Spleen (tissue), 11 donors: ENCODE measurements around the gene EMX1. TPM values are rescaled to one million over a fixed set of nuclear protein-coding genes. Genes with fewer than 3 reads are reported as not detected.

Experiments
- DNase-seq: peaks from one replicate; pipeline ENCODE4 v3.0.0-alpha.2; 2020
- H3K27ac ChIP-seq, 8 donors: fragments of 200-600 bp; sonication (generic) in 7 of 8; 1 replicate in 4 of 8; 2 replicates in 4 of 8; pipeline versions ENCODE4 v1.5.0 to v1.8.0; 2016 to 2021; ENCODE audit warnings: inconsistent platforms in 4 of 8, mild to moderate bottlenecking in 4 of 8, moderate library complexity in 1 of 8
- H3K27me3 ChIP-seq, 7 donors: fragments of 200-600 bp; sonication (generic) in 6 of 7; replicated peaks in 1 of 7; 1 replicate in 4 of 7; 2 replicates in 3 of 7; pipeline versions ENCODE4 v1.5.0 to v1.8.0; 2016 to 2021; ENCODE audit warnings: inconsistent platforms in 3 of 7, mild to moderate bottlenecking in 1 of 7
- H3K36me3 ChIP-seq, 6 donors: fragments of 200-600 bp; sonication (generic) in 5 of 6; 1 replicate in 4 of 6; 2 replicates in 2 of 6; pipeline versions ENCODE4 v1.5.0 to v1.8.0; 2016 to 2021; ENCODE audit warnings: inconsistent platforms in 2 of 6
- H3K4me1 ChIP-seq, 6 donors: fragments of 200-600 bp; sonication (generic) in 5 of 6; 1 replicate in 3 of 6; 2 replicates in 3 of 6; pipeline versions ENCODE4 v1.5.0 to v1.8.0; 2016 to 2021; ENCODE audit warnings: inconsistent platforms in 3 of 6
- H3K4me3 ChIP-seq, 8 donors: fragments of 200-600 bp; sonication (generic) in 7 of 8; 1 replicate in 4 of 8; 2 replicates in 4 of 8; pipeline versions ENCODE4 v1.5.0 to v1.8.0; 2016 to 2021; ENCODE audit warnings: inconsistent platforms in 4 of 8, mild to moderate bottlenecking in 4 of 8, moderate library complexity in 2 of 8
- H3K9me3 ChIP-seq, 8 donors: fragments of 200-600 bp; sonication (generic) in 7 of 8; 1 replicate in 4 of 8; 2 replicates in 4 of 8; pipeline versions ENCODE4 v1.5.0 to v1.8.0; 2016 to 2021; ENCODE audit warnings: inconsistent platforms in 4 of 8
- CTCF ChIP-seq, 11 experiments: fragments of 200-600 bp in 7 of 11; fragments of 450-650 bp in 4 of 11; sonication (generic) in 4 of 11; IDR thresholded peaks in 8 of 11; conservative IDR thresholded peaks in 3 of 11; 1 replicate in 7 of 11; 2 replicates in 4 of 11; pipeline versions ENCODE4 v1.4.0 to v1.8.0; 2016 to 2021; ENCODE audit warnings: antibody characterized with exemption in 11 of 11, inconsistent platforms in 4 of 11, mild to moderate bottlenecking in 1 of 11
- POLR2A ChIP-seq, 3 donors: fragments of 450-650 bp; IDR thresholded peaks; one replicate each; pipeline ENCODE4 v1.5.1; 2017; ENCODE audit warnings: antibody characterized with exemption in 3 of 3, mild to moderate bottlenecking in 1 of 3
- POLR2AphosphoS5 ChIP-seq, 3 donors: sonication (generic); formaldehyde crosslinking; IDR thresholded peaks; one replicate each; pipeline ENCODE4 v1.5.1; 2017; ENCODE audit warnings: antibody characterized with exemption in 3 of 3
- WGBS, 5 donors: extraction: QIAGEN DNeasy Blood & Tissue Kit in 3 of 5; methylation state at CpG; one replicate each; pipeline versions ENCODE4 v1.1.5 to v1.1.7; 2013 to 2018; 5-methylcytosine and 5-hydroxymethylcytosine counted together
- intact Hi-C: fragments of 100-400 bp; cut with DNase I; formaldehyde crosslinking; loops from one replicate; pipeline ENCODE4 v1.15.0; 2023; ENCODE audit warnings: low total_unique reads
- polyA plus RNA-seq, 3 donors: library from polyadenylated mRNA; stranded (reverse); fragments of 200-250 nt; gene quantifications; one replicate each; pipeline ENCODE4 v1.2.1, GENCODE V29; 2013
- total RNA-seq, 7 donors: library from RNA; depleted of rRNA in 3 of 7; stranded (reverse); fragments of >200 nt in 3 of 7; fragmentation: NEBNext Ultra II Directional in 4 of 7; extraction: Animal tissue kit (Norgen Biotek cat#: 25700) in 4 of 7; gene quantifications; one replicate each; pipeline versions ENCODE4 v1.1.0 to v1.2.1, GENCODE V29; 2016 to 2021
- donor health status: healthy with polysubstance abuse.
- donor health status: DM: no; HTN: no; CAD: no; lungs with moderate emphysema.
- donor health status: DM: no; HTN: no; CAD: no.
- donor health status: Bipolar disorder and iron deficiency.
- donor health status: healthy.
- donor health status: DM: no; HTN: no; CAD: no.
- donor health status: DM: yes; HTN: yes; CAD: no.

Gene EMX1
- total and polyA plus RNA-seq, 10 donors, result not detected

- no peaks in the 10 kb centered on the region for H3K27me3 ChIP-seq
- H3K4me1 ChIP-seq, result no peaks in the 10 kb centered on the region
- no peaks in the 10 kb centered on the region for H3K9me3 ChIP-seq
- intact Hi-C loops, result no loop called here
- no peak overlapping the region for H3K27ac ChIP-seq
- DNase-seq, result no peak
- H3K4me3 ChIP-seq, result no peak overlapping the region
- peaks cover 0 to 99% (median 0%) of the 10 kb centered on the region in 6 donors for H3K36me3 ChIP-seq
- TF ChIP-seq POLR2A (IDR thresholded peaks at IDR 0.05) (no peak), POLR2AphosphoS5 (IDR thresholded peaks at IDR 0.05) (no peak), CTCF (IDR thresholded peaks at IDR 0.05 in 8 of 11, conservative IDR thresholded peaks at IDR 0.05 in 3 of 11) (no peak)
- 82 to 93% (median 92%) methylated on average over 6 to 7 of the region's 7 CpGs for WGBS, 5 donors
Measured at GRCh38 chr2:72962911-72963310, 45.6 kb downstream of the EMX1 start.

- H3K27ac ChIP-seq, result no peak overlapping the region
- TF ChIP-seq POLR2AphosphoS5 (IDR thresholded peaks at IDR 0.05) (no peak), POLR2A (IDR thresholded peaks at IDR 0.05) (no peak), CTCF (IDR thresholded peaks at IDR 0.05 in 8 of 11, conservative IDR thresholded peaks at IDR 0.05 in 3 of 11) (no peak)
Measured at GRCh38 chr2:72963423-72964145, 46.3 kb downstream of the EMX1 start.

GRCh38 chr2:72964146-72964525 lies 46.8 kb downstream of the EMX1 start:
- H3K4me3 ChIP-seq, result no peak overlapping the region
- no peak for DNase-seq
- H3K27me3 ChIP-seq, result no peaks in the 10 kb centered on the region
- H3K27ac ChIP-seq, result no peak overlapping the region
- 90 to 95% (median 93%) methylated on average over 6 of the region's 6 CpGs for whole genome bisulfite sequencing, 5 donors
- no peak for TF ChIP-seq POLR2AphosphoS5 (IDR thresholded peaks at IDR 0.05)
- no peaks in the 10 kb centered on the region for H3K4me1 ChIP-seq
- peaks cover 0 to 87% (median 0%) of the 10 kb centered on the region in 6 donors for H3K36me3 ChIP-seq
- intact Hi-C loops, result no loop called here
- H3K9me3 ChIP-seq, result no peaks in the 10 kb centered on the region

More at GRCh38 chr2:72963423-72964145, 46.3 kb downstream of the EMX1 start:
- intact Hi-C loops, result no loop called here
- Histone ChIP-seq H3K36me3 (peaks cover 0 to 93% (median 0%) of the 10 kb centered on the region in 6 donors), H3K4me3 (no peak overlapping the region), H3K27me3 (no peaks in the 10 kb centered on the region), H3K9me3 (no peaks in the 10 kb centered on the region), H3K4me1 (no peaks in the 10 kb centered on the region)
- WGBS, 5 donors, result 74 to 85% (median 84%) methylated on average over 10 of the region's 10 CpGs
- DNase-seq, result no peak

GRCh38 chr2:72965016-72965415 lies 47.7 kb downstream of the EMX1 start:
- no peak overlapping the region for H3K4me3 ChIP-seq
- no peaks in the 10 kb centered on the region for H3K4me1 ChIP-seq
- no peaks in the 10 kb centered on the region for H3K27me3 ChIP-seq
- intact Hi-C loops, result no loop called here
- DNase-seq, result no peak
- no peaks in the 10 kb centered on the region for H3K9me3 ChIP-seq
- WGBS, 5 donors, result 92 to 94% (median 92%) methylated on average over 12 of the region's 12 CpGs
- H3K36me3 ChIP-seq, result peaks cover 0 to 86% (median 0%) of the 10 kb centered on the region in 6 donors
- H3K27ac ChIP-seq, result no peak overlapping the region
- TF ChIP-seq POLR2A (IDR thresholded peaks at IDR 0.05) (no peak), CTCF (IDR thresholded peaks at IDR 0.05 in 8 of 11, conservative IDR thresholded peaks at IDR 0.05 in 3 of 11) (no peak), POLR2AphosphoS5 (IDR thresholded peaks at IDR 0.05) (no peak)
